ENCODE data around the gene SETBP1. TPM values are rescaled to one million over a fixed set of nuclear protein-coding genes. Genes with fewer than 3 reads are reported as not detected.

Gene SETBP1
- total RNA-seq, 1 experiment from 2014 or later: 0.23 TPM

- H3K4me3 ChIP-seq (ENCODE audit: low read depth in 2 of 2, low read length in 2 of 2): no peak overlapping the region
- ChIA-PET CTCF (no interaction called here), POLR2A (no interaction called here)
- DNase-seq (ENCODE audit: low read depth, low spot score): no peak
- TF ChIP-seq SIN3A (IDR thresholded peaks at IDR 0.05; ENCODE audit: borderline replicate concordance, insufficient read depth, low read depth, low read length) (no peak), POLR2AphosphoS5 (IDR thresholded peaks at IDR 0.05; ENCODE audit: low read depth, low read length) (no peak), REST (IDR thresholded peaks at IDR 0.05; ENCODE audit: insufficient read depth in 1 of 2, low read depth in 2 of 2, low read length in 1 of 2) (no peak)
- in situ Hi-C loops (cut with HindIII; ENCODE audit: low pct_unique_long_range_greater_than_20kb, low sequenced_read_pairs) (no loop called here), intact Hi-C loops (cut with micrococcal nuclease; ENCODE audit: unreplicated experiment) (no loop called here)
- BruUV-seq (replicated peaks): no TSS peak
- no peak for ATAC-seq
- H3K27ac ChIP-seq (ENCODE audit: low read length): no peak overlapping the region
- H3K4me1 ChIP-seq (ENCODE audit: control insufficient read depth, insufficient read depth, low read length): no peaks in the 10 kb centered on the region
- no peaks in the 10 kb centered on the region for H3K9me3 ChIP-seq (ENCODE audit: control insufficient read depth, insufficient read depth, low read depth, low read length)
- H3K27me3 ChIP-seq (ENCODE audit: control insufficient read depth, insufficient read depth, low read length): no peaks in the 10 kb centered on the region
- H3K36me3 ChIP-seq (ENCODE audit: control insufficient read depth, insufficient read depth, low read length): no peaks in the 10 kb centered on the region
These were observed 297.2 kb downstream of the SETBP1 start for GRCh38 chr18:44977856-44978255.

- intact Hi-C loops (cut with micrococcal nuclease; ENCODE audit: unreplicated experiment): no loop called here
- Histone ChIP-seq H3K9me3 (ENCODE audit: control insufficient read depth, insufficient read depth, low read depth, low read length) (no peaks in the 10 kb centered on the region), H3K36me3 (ENCODE audit: control insufficient read depth, insufficient read depth, low read length) (no peaks in the 10 kb centered on the region), H3K27me3 (ENCODE audit: control insufficient read depth, insufficient read depth, low read length) (no peaks in the 10 kb centered on the region), H3K27ac (ENCODE audit: low read length) (no peak overlapping the region), H3K4me3 (ENCODE audit: low read depth in 2 of 2, low read length in 2 of 2) (no peak overlapping the region), H3K4me1 (ENCODE audit: control insufficient read depth, insufficient read depth, low read length) (no peaks in the 10 kb centered on the region)
- no peak for DNase-seq (ENCODE audit: low read depth, low spot score)
- in situ Hi-C loops (cut with HindIII; ENCODE audit: low pct_unique_long_range_greater_than_20kb, low sequenced_read_pairs): no loop called here
- TF ChIP-seq REST (IDR thresholded peaks at IDR 0.05; ENCODE audit: insufficient read depth in 1 of 2, low read depth in 2 of 2, low read length in 1 of 2) (no peak), SIN3A (IDR thresholded peaks at IDR 0.05; ENCODE audit: borderline replicate concordance, insufficient read depth, low read depth, low read length) (no peak), CTCF (IDR thresholded peaks at IDR 0.05) (no peak), TCF7L2 (IDR thresholded peaks at IDR 0.05; ENCODE audit: low read depth, low read length) (no peak), POLR2AphosphoS5 (IDR thresholded peaks at IDR 0.05; ENCODE audit: low read depth, low read length) (no peak)
- CTCF ChIA-PET: no interaction called here
- ATAC-seq: no peak
- no TSS peak for BruUV-seq (replicated peaks)
- POLR2A ChIA-PET: no interaction called here
These were observed 299.1 kb downstream of the SETBP1 start for GRCh38 chr18:44979748-44980147.
